ENCODE measurements around the gene MSRB3. TPM values are rescaled to one million over a fixed set of nuclear protein-coding genes. Genes with fewer than 3 reads are reported as not detected.

Gene MSRB3
- total RNA-seq, 1 experiment from 2014 or later, result 1.1 TPM

DNA sequence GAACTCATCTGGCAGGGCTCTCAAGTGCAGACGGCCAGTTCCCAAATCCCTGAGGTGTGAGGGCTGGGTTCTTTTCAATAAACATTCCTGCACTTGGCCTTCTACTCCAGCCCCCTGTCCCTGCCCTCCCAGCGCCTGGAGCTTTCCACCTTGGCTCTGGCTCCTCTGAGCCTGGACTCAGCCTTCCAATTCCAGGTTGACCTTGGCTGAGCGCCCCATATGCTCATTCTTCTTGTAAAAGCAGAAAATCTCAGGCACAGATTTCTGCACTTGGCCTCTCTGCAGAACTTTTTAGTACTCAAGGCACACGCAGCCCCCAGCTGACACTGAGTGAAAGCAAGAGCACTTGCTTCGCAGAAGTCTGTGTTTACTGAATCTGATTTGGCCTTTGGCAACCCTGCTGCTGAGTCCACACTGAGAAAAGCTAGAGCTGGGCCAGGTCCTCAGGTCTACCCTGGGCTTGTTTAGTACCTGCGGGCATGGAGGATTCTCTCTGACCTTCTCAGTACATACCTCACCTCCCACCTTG, 222.7 kb downstream of the MSRB3 start:
- no peak overlapping the region for H4K91ac ChIP-seq (ENCODE audit: insufficient read length, low read depth, low read length)
- peaks cover 6% of the 10 kb centered on the region for H3K27me3 Mint-ChIP-seq (ENCODE audit: low read depth)
- H3K9me3 ChIP-seq (ENCODE audit: control insufficient read depth, low read depth, low read length), result no peaks in the 10 kb centered on the region
- no peak overlapping the region for H4K8ac ChIP-seq (replicated peaks; ENCODE audit: insufficient read length, low read depth, low read length)
- H2BK20ac ChIP-seq (ENCODE audit: low read depth, low read length, poor library complexity, severe bottlenecking), result no peak overlapping the region
- no peak overlapping the region for H3K4ac ChIP-seq (ENCODE audit: low read depth, low read length)
- no peak overlapping the region for H3K56ac ChIP-seq (ENCODE audit: insufficient read length, low read depth, low read length)
- H3K14ac ChIP-seq (ENCODE audit: insufficient read depth, low read length), result no peak overlapping the region
- no peaks in the 10 kb centered on the region for H3K9me3 Mint-ChIP-seq
- H3K27me3 ChIP-seq (ENCODE audit: insufficient read depth, low read length), result no peaks in the 10 kb centered on the region; the same call in 1 of the 2 replicates
- TF ChIP-seq CTCF (conservative IDR thresholded peaks at IDR 0.05), result no peak
- H2BK15ac ChIP-seq (ENCODE audit: low read depth, low read length), result no peak overlapping the region
- H3T11ph ChIP-seq (ENCODE audit: low read length), result no peak overlapping the region
- no peaks in the 10 kb centered on the region for H3K36me3 Mint-ChIP-seq (ENCODE audit: insufficient read depth in 1 of 3, low read depth in 3 of 3)
- no peak overlapping the region for H3K18ac ChIP-seq (ENCODE audit: insufficient read length, low read depth, low read length)
- no peak overlapping the region for H3K4me3 Mint-ChIP-seq
- H3K9ac ChIP-seq (ENCODE audit: extremely low read depth, insufficient read length, low read length), result no peak overlapping the region
- no peak overlapping the region for H2BK120ac ChIP-seq (ENCODE audit: low read depth, low read length, poor library complexity, severe bottlenecking)
- H2AK5ac ChIP-seq (ENCODE audit: insufficient read length, low read length), result no peak overlapping the region
- no peaks in the 10 kb centered on the region for H3K23me2 ChIP-seq (ENCODE audit: insufficient read length, low read depth, low read length, poor library complexity, severe bottlenecking)
- no peak overlapping the region for H3K27ac ChIP-seq (ENCODE audit: insufficient read length, low read depth, low read length)
- no peaks in the 10 kb centered on the region for H3K79me1 ChIP-seq (ENCODE audit: insufficient read depth, low read depth, low read length, poor library complexity, severe bottlenecking)
- H3K4me1 ChIP-seq (ENCODE audit: insufficient read depth, low read length), result no peaks in the 10 kb centered on the region
- no peaks in the 10 kb centered on the region for H3K79me2 ChIP-seq (ENCODE audit: insufficient read depth, low read length)
- no CpG with 5 or more reads among the region's 6 CpGs for WGBS (ENCODE audit: extremely low coverage, insufficient read length, low lambda C conversion rate)
- H3K27ac Mint-ChIP-seq, result no peak overlapping the region
- H3K4me2 ChIP-seq (ENCODE audit: insufficient read depth, insufficient read length, low read length), result no peak overlapping the region
- DNase-seq, result no peak
- H2BK12ac ChIP-seq (ENCODE audit: insufficient read length, low read depth, low read length), result no peak overlapping the region
- no peaks in the 10 kb centered on the region for H4K20me1 ChIP-seq (ENCODE audit: control insufficient read depth, insufficient read depth, insufficient read length)
- H3K23ac ChIP-seq (ENCODE audit: insufficient read length, low read depth, low read length), result no peak overlapping the region
- H3K4me1 Mint-ChIP-seq, result peaks cover 6 to 7% of the 10 kb centered on the region in 2 experiments
- no peak overlapping the region for H2AFZ ChIP-seq (ENCODE audit: low read length)
- H4K5ac ChIP-seq (ENCODE audit: insufficient read length, low read depth, low read length), result no peak overlapping the region
- H2BK5ac ChIP-seq (ENCODE audit: insufficient read length, low read length), result no peak overlapping the region
